Mucosa of descending colon (tissue), 3 donors: ENCODE measurements around the gene TMEM255B. TPM values are rescaled to one million over a fixed set of nuclear protein-coding genes. Genes with fewer than 3 reads are reported as not detected.

Experiments used
- ATAC-seq: fragments of 200-7000 bp; cut with Tn5 transposase; one replicate; pipeline ENCODE4 v1.9.1; 2020; ENCODE audit warnings: mild to moderate bottlenecking, moderate library complexity
- DNase-seq, 3 donors: peaks; one replicate each; pipeline ENCODE4 v3.0.0-alpha.2; 2020
- H3K36me3 ChIP-seq: fragments of 200-600 bp; one replicate; pipeline ENCODE4 v1.8.0; 2021; ENCODE audit warnings: low read depth, mild to moderate bottlenecking
- H3K4me1 ChIP-seq: fragments of 200-600 bp; one replicate; pipeline ENCODE4 v1.8.0; 2021; ENCODE audit warnings: low read depth, mild to moderate bottlenecking
- H3K4me3 ChIP-seq: fragments of 200-600 bp; one replicate; pipeline ENCODE4 v1.8.0; 2021; ENCODE audit warnings: mild to moderate bottlenecking
- H3K9me3 ChIP-seq: fragments of 200-600 bp; one replicate; pipeline ENCODE4 v1.8.0; 2021; ENCODE audit warnings: mild to moderate bottlenecking
- CTCF ChIP-seq: fragments of 200-600 bp; IDR thresholded peaks from one replicate; pipeline ENCODE4 v1.8.0; 2022; ENCODE audit warnings: antibody characterized with exemption, mild to moderate bottlenecking
- intact Hi-C, 2 donors: fragments of 100-400 bp; cut with DNase I in 1 of 2; cut with micrococcal nuclease in 1 of 2; formaldehyde crosslinking; loops; one replicate each; pipeline versions ENCODE4 v1.11.0 to v1.11.1; 2022; cut with DNase I, micrococcal nuclease
- total RNA-seq, 3 donors: library from RNA; stranded (reverse); fragmentation: NEBNext Ultra II Directional in 2 of 3; extraction: Animal tissue kit (Norgen Biotek cat#: 25700) in 2 of 3; gene quantifications; one replicate each; pipeline versions ENCODE4 v1.2.1 to v1.2.4, GENCODE V29; 2021 to 2023
- donor health status: DM: no; HTN: no; CAD: no; lungs with moderate emphysema.
- donor health status: DM: no; HTN: no; CAD: no.
- donor health status: DM: no; HTN: yes; CAD: no.

TMEM255B gene
- total RNA-seq, 3 donors from 2014 or later, result 2.9 to 6.6 (median 6.3) TPM

GRCh38 chr13:113819731-113820715 is 61.0 kb downstream of the TMEM255B start:
- no peak overlapping the region for H3K4me3 ChIP-seq
- no peaks in the 10 kb centered on the region for H3K9me3 ChIP-seq
- no peaks in the 10 kb centered on the region for H3K36me3 ChIP-seq
- no peak for DNase-seq
- H3K4me1 ChIP-seq, result no peaks in the 10 kb centered on the region
- ATAC-seq, result no peak
- intact Hi-C loops, result loop anchor here in 1 of 2 donors (5.0 to 10.0 kb wide), 2 partner anchors 115 to 407 kb away; no protein-coding TSS in a partner anchor
- TF ChIP-seq CTCF, result no peak

GRCh38 chr13:113820813-113821651 is 62.0 kb downstream of the TMEM255B start:
- DNase-seq (peak in 2 of 3 donors; percentile 44 to 73), ATAC-seq (peak; percentile 34)
- H3K9me3 ChIP-seq, result no peaks in the 10 kb centered on the region
- H3K36me3 ChIP-seq, result no peaks in the 10 kb centered on the region
- TF ChIP-seq CTCF, result no peak
- H3K4me3 ChIP-seq, result no peak overlapping the region
- intact Hi-C loops, result no loop called here
- H3K4me1 ChIP-seq, result no peaks in the 10 kb centered on the region

- intact Hi-C loops, result no loop called here
Measured at GRCh38 chr13:113821847-113822246, 62.8 kb downstream of the TMEM255B start.

GRCh38 chr13:113822266-113822665 is 63.2 kb downstream of the TMEM255B start:
- Histone ChIP-seq H3K4me3 (no peak overlapping the region), H3K4me1 (no peaks in the 10 kb centered on the region), H3K36me3 (no peaks in the 10 kb centered on the region), H3K9me3 (no peaks in the 10 kb centered on the region)
- DNase-seq, result no peak
- intact Hi-C loops, result no loop called here
- TF ChIP-seq CTCF, result no peak
- ATAC-seq, result no peak

More at GRCh38 chr13:113821847-113822246, 62.8 kb downstream of the TMEM255B start:
- Histone ChIP-seq H3K4me3 (no peak overlapping the region), H3K4me1 (no peaks in the 10 kb centered on the region), H3K9me3 (no peaks in the 10 kb centered on the region), H3K36me3 (no peaks in the 10 kb centered on the region)
- ATAC-seq (no peak), DNase-seq (no peak)
- TF ChIP-seq CTCF, result no peak

GRCh38 chr13:113822956-113823744 is 64.1 kb downstream of the TMEM255B start:
- no peaks in the 10 kb centered on the region for H3K36me3 ChIP-seq
- DNase-seq, result no peak
- H3K9me3 ChIP-seq, result no peaks in the 10 kb centered on the region
- no peak for ATAC-seq
- H3K4me1 ChIP-seq, result no peaks in the 10 kb centered on the region
- no peak overlapping the region for H3K4me3 ChIP-seq
- no peak for TF ChIP-seq CTCF
- intact Hi-C loops, result no loop called here
